Measurements from ENCODE around the gene CLCA1.

Gene CLCA1

GRCh38 chr1:86445919-86446318, 22.8 kb upstream of the CLCA1 start:
- TF ChIP-seq, protein P1, sequence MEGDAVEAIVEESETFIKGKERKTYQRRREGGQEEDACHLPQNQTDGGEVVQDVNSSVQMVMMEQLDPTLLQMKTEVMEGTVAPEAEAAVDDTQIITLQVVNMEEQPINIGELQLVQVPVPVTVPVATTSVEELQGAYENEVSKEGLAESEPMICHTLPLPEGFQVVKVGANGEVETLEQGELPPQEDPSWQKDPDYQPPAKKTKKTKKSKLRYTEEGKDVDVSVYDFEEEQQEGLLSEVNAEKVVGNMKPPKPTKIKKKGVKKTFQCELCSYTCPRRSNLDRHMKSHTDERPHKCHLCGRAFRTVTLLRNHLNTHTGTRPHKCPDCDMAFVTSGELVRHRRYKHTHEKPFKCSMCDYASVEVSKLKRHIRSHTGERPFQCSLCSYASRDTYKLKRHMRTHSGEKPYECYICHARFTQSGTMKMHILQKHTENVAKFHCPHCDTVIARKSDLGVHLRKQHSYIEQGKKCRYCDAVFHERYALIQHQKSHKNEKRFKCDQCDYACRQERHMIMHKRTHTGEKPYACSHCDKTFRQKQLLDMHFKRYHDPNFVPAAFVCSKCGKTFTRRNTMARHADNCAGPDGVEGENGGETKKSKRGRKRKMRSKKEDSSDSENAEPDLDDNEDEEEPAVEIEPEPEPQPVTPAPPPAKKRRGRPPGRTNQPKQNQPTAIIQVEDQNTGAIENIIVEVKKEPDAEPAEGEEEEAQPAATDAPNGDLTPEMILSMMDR (IDR thresholded peaks at IDR 0.05; ENCODE audit: control insufficient read depth, insufficient read depth, low read depth, low read length, missing control alignments): no peak
- DNase-seq (ENCODE audit: low read depth): no peak

DNA sequence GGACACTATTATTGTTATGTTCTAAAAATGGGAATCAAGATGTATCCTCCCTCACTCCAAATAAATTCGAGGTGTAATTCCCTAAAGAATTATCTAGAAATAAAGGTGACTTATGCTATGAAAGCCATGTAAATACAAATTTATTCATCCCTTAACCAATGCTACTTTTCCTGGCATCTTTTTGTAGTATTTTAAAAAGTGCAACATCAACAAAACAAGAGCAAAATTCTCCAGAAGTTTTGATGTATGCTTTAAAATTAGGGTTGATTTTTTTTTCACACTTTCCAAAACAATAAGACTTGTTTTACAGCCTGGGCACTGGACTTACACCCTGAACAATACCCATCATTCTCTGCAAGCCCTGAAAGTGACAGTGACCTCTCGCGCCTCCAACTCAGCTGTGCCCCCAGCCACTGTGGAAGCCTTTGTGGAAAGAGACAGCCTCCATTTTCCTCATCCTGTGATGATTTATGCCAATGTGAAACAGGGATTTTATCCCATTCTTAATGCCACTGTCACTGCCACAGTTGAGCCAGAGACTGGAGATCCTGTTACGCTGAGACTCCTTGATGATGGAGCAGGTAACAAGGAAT, 21.4 kb upstream of the CLCA1 start:
- TF ChIP-seq, protein P1 (IDR thresholded peaks at IDR 0.05; ENCODE audit: control insufficient read depth, insufficient read depth, low read depth, low read length, missing control alignments): no peak
- no peak overlapping the region for H3K4me3 ChIP-seq (ENCODE audit: control insufficient read depth, low read depth, low read length)
- DNase-seq (ENCODE audit: low read depth): no peak

More at GRCh38 chr1:86445919-86446318, 22.8 kb upstream of the CLCA1 start:
- no peak overlapping the region for H3K4me3 ChIP-seq (ENCODE audit: control insufficient read depth, low read depth, low read length)

- DNase-seq (ENCODE audit: low read depth): no peak
- TF ChIP-seq, protein P1 (IDR thresholded peaks at IDR 0.05; ENCODE audit: control insufficient read depth, insufficient read depth, low read depth, low read length, missing control alignments): no peak
- H3K4me3 ChIP-seq (ENCODE audit: control insufficient read depth, low read depth, low read length): no peak overlapping the region
Measured at GRCh38 chr1:86448670-86449069, 20.1 kb upstream of the CLCA1 start.

DNA sequence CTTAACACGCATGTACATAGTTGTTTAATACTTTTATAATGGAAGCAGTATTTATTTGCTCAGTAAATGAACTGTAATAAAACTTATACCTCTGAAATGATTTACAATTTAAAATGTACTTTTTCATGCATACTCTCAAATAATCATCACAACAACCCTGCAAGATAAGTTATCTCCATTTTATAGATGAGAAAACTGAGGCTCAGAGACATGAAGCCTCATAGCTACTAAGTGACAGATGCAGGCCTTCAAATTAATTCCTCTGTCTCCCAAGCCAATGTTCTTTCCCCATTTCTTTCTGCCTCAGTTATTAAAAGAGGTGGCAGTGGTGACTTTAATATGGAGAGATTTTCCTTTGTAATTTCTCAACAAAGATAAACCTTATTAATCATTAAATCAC, 19.6 kb upstream of the CLCA1 start:
- TF ChIP-seq, protein P1 (IDR thresholded peaks at IDR 0.05; ENCODE audit: control insufficient read depth, insufficient read depth, low read depth, low read length, missing control alignments): no peak
- H3K4me3 ChIP-seq (ENCODE audit: control insufficient read depth, low read depth, low read length): no peak overlapping the region
- DNase-seq (ENCODE audit: low read depth): no peak

DNA sequence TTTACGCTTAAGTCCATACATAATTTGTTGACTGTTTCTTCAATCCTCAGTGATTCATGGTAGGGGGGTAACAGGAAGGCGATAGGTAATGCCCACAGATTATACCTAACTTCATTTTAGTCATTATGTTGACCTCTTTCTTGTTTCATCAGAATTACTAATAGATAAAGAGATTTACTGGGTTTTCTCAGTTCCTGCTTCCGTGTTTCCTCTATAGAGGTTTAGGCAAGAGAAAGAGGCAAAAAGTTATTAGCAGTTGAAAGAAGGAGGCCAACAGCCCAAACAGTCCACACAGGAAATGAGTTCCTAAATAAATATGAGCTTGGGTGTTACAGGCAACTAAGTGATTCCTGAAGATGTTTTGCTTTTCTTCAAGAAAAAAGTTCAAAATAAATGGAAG, 17.9 kb upstream of the CLCA1 start:
- no peak overlapping the region for H3K4me3 ChIP-seq (ENCODE audit: control insufficient read depth, low read depth, low read length)
- DNase-seq (ENCODE audit: low read depth): no peak
- TF ChIP-seq, protein P1 (IDR thresholded peaks at IDR 0.05; ENCODE audit: control insufficient read depth, insufficient read depth, low read depth, low read length, missing control alignments): no peak

DNA sequence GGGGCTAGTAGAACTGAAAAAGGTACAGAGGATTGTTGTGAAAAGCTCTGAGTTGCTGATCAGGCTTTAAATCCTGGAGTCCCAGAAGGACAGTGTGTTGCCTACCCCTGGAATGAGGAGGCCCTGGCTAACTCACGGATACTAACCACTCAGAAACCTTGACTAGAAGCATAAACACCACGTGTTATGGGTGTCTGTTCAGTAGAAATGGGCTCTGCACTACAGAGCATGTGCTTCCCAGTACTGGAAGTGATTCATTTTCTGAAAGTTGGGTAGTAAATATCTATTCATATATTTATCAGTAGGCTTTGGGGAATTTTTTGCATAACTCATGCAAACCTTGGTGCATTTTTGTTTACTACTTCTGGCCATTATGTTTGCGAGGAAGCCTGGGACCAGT, 15.1 kb upstream of the CLCA1 start:
- H3K4me3 ChIP-seq (ENCODE audit: control insufficient read depth, low read depth, low read length): no peak overlapping the region
- TF ChIP-seq, protein P1 (IDR thresholded peaks at IDR 0.05; ENCODE audit: control insufficient read depth, insufficient read depth, low read depth, low read length, missing control alignments): no peak
- DNase-seq (ENCODE audit: low read depth): no peak

DNA sequence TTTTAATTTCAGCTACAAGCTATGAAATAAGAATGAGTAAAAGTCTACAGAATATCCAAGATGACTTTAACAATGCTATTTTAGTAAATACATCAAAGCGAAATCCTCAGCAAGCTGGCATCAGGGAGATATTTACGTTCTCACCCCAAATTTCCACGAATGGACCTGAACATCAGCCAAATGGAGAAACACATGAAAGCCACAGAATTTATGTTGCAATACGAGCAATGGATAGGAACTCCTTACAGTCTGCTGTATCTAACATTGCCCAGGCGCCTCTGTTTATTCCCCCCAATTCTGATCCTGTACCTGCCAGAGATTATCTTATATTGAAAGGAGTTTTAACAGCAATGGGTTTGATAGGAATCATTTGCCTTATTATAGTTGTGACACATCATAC, 13.7 kb upstream of the CLCA1 start:
- TF ChIP-seq, protein P1 (IDR thresholded peaks at IDR 0.05; ENCODE audit: control insufficient read depth, insufficient read depth, low read depth, low read length, missing control alignments): no peak
- no peak for DNase-seq (ENCODE audit: low read depth)
- H3K4me3 ChIP-seq (ENCODE audit: control insufficient read depth, low read depth, low read length): no peak overlapping the region
